Measurements from ENCODE around the gene PRR11.
A peak's percentile ranks its signal among the peaks of the same experiment; 100 is the strongest.
"Not testable (repeated sequence)": the region's sequence is repeated elsewhere in the genome, so short reads cannot be mapped to it uniquely, and the experiment has no call there.

PRR11 gene

DNA sequence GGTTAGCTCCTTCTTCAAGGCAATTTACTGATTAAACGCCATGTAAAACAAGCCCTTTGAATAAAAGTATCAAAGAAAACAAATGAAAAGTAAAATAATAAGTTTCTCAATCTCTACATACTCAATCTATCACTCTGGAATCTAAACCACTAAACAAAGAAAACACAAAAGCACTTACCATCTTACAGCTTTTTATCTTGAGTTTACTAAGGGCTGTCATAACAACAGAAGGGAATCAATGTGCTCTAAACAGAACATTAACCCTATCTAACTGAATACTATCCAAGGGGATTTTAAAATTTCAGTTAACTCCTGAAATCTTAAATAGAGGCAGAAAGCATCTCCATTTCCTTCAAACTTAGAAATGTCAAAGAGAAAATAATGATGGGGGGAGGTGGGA lies 4.0 kb upstream of the PRR11 start:
- no peak for DNase-seq (ENCODE audit: low read depth in 2 of 2)

DNA sequence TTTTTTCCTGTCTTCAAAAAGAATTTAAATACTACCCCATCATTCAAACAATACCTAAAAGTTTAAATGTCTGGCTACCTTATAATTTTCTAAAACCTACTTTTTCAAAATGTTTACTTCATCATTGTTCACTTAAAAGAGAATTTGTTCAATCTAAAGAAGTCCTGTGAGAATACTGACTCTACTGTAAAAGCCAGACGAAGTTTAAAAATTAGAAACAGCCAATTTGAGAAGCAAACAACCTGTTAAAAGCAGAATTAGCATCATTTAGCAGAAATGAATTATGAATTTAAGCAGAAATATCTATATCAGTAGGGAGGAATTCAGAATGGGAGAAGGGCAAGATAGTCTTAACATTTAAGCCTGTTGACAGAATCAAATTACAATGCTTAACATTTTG lies 2.6 kb upstream of the PRR11 start:
- no peak for DNase-seq (ENCODE audit: low read depth in 2 of 2)

GRCh38 chr17:59154292-59154720 lies 1.2 kb upstream of the PRR11 start:
- DNase-seq (ENCODE audit: low read depth in 2 of 2) = peak; percentile 6 to 29

- peak; percentile 85 to 93 for DNase-seq (ENCODE audit: low read depth in 2 of 2)
These were observed 666 bp upstream of the PRR11 start, which contains the start of gene SKA2 for GRCh38 chr17:59154721-59155438. Gene SKA2 (minus strand): TSS chr17:59155186. CDS start chr17:59155163, 23 bp downstream.

GRCh38 chr17:59160157-59161025 lies 4.8 kb downstream of the PRR11 start:
- no peak for DNase-seq (ENCODE audit: low read depth in 2 of 2)

DNA sequence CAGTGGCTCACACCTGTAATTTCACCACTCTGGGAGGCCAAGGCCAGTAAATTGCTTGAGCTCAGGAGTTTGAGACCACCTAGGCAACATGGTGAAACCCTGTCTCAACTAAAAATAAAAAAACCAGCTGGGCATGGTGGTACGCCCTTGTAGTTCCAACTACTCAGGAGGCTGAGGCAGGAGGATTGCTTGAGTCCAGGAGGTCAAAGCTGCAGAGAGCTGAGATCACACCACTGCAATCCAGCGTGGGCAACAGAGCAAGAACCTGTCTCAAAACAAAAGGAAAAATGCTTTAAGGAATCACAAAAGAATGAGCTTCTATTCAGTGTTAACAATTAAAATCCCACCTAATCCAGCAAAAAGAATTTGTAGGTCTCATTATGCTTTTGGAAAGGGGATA lies 5.9 kb downstream of the PRR11 start:
- no peak for DNase-seq (ENCODE audit: low read depth in 2 of 2)

DNA sequence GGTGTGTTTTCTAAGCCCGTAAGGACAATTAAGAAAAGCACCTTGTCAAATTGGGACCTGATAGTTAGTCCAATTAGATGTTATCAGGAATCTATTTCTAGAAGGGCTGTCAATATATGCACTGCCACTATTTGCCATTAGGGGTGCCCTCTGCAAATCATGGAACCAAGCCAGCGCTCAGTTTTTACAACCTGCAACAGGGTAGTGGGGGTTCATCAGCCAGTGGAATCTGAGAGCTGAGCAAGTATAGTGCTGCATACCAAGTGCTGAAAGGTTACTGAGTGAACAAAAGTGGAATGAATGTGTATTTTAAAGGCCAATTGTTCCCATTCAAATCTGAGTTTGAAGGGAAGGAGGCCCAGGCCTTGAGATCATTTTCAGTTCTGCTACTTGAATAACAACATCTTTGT lies 10.4 kb downstream of the PRR11 start:
- DNase-seq (ENCODE audit: low read depth in 2 of 2) = no peak

GRCh38 chr17:59167571-59168001 lies 12.0 kb downstream of the PRR11 start:
- DNase-seq (ENCODE audit: low read depth in 2 of 2) = no peak

DNA sequence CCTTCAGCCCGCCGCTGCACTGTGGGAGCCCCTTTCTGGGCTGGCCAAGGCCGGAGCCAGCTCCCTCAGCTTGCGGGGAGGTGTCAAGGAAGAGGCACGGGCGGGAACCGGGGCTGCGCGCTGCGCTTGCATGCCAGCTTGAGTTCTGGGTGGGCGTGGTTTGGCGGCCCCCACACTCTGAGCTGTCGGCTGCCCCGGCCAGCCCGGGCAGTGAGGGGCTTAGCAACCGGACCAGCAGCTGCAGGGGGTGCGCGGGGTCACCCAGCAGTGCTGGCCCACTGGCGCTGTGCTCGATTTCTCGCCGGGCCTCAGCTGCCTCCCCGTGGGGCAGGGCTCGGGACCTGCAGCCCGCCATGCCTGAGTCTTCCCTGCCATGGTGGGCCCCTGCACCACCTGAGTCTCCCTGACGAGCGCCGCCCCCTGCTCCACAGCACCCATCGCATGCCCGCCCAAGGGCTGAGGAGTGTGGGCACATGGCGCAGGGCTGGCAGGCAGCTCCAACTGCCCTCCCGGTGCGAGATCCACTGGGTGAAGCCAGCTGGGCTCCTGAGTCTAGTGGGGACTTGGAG lies 17.0 kb downstream of the PRR11 start:
- DNase-seq (ENCODE audit: low read depth in 2 of 2) = no peak

DNA sequence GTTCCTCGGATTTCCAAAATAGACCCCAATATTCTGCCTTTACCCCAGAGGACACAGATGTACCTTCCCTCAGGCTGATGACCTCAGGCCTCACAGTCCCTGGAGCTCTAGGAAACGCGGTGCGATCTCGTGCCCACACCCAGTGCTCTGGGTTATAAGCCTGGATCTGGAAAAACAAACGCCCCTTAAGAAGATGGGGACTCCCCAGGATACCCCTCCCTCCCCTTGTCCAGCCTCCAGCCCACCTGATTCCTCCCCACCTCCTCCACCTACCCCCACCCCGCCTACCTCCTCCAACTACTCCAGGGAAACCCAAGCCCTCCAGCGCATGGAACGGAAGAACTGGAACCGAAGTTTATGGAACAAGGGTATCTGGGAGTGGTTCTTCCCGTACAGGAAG lies 19.1 kb downstream of the PRR11 start:
- DNase-seq (ENCODE audit: low read depth in 2 of 2) = no peak

DNA sequence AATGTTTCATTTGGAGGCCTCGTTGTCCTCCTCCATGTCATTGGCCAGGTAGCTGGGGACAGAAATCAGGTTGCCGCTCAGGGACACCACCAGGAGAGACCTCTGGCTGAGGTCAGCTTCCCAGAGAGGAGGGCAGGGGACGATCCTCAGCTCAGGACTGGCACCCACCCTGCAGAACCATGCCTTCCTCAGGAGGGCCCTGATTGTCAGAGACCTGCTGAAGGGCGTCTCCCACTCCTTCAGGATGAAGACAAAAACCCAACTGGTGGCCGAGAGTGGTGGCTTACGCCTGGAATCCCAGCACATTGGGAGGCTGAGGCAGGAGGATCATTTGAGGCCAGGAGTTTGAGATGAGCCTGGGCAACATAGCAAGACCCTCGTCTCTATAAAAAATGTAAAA lies 19.5 kb downstream of the PRR11 start:
- no peak for DNase-seq (ENCODE audit: low read depth in 2 of 2)

DNA sequence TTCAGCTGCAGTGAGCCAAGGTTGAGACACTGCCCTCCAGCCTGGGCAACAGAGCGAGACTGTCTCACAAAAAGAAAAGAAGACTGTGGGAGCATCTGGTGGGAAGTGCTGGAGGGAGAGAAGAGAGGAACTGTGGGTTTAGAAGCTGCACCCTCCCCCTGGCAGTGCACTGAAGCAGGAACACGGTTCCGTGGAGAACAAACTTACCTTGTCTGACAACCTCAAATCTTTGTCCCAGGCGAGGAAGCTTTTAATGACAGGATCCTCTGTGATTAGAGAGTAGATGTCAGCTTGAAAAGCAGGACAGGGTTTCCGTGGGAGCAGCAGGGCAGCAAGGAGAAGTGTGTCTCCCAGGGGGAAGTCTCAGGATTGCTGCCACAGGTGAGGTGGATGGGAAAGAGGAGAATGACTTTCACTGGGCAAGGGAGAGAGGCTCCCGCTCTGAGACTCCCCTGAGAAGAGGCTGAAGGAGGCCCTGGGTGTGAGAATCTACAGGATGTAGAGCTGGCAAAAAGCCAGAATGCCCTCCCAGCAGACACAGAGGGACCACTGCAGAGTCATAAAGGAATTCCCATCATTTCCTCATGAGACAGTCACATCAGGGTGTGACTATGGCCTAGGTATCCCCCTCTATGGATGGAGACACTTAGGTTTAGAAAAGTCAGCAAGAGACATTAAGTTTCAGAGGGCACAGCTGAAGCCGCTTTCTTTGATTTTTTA lies 22.9 kb downstream of the PRR11 start:
- DNase-seq (ENCODE audit: low read depth in 2 of 2) = no peak

DNA sequence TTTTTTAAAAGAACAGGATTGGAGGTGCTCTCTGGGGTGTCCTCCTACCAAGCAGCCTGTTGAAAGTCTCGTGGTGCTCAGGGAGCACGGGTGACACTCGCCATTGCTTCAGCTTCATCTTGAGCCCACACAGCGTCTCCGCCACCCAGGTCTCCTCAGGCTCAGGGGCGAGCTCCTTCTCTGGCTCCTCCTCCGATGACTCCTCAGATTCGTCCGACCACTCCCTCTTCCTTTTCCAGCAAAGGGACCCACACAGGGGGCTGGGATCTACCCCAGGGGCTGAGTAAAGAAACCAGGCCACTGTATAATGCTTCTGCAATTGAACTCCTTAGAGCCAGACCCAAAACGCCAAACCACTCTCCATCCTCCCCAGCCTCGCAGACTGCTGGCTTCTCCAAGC lies 24.1 kb downstream of the PRR11 start:
- DNase-seq (ENCODE audit: low read depth in 2 of 2) = not testable (repeated sequence)

DNA sequence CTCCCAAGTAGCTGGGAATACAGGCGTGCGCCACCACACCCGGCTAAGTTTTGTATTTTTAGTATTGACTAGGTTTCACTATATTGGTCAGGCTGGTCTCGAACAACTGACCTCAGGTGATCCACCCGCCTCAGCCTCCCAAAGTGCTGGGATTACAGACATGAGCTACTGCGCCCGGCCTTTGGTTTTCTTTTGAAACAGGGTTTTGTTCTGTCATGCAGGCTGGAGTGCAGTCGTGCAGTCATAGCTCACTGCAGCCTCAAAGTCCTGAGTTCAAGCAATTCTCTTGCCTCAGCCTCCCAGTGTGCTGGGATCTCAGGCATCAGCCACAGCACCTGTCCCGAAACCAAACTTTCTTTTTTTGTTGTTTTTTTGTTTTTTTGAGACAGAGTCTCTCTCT lies 25.1 kb downstream of the PRR11 start:
- DNase-seq (ENCODE audit: low read depth in 2 of 2) = no peak

- no peak for DNase-seq (ENCODE audit: low read depth in 2 of 2)
These were observed 25.9 kb downstream of the PRR11 start for GRCh38 chr17:59181481-59181880.

GRCh38 chr17:59185997-59186396 lies 30.5 kb downstream of the PRR11 start:
- no peak for DNase-seq (ENCODE audit: low read depth in 2 of 2)

GRCh38 chr17:59186850-59187249 lies 31.3 kb downstream of the PRR11 start:
- no peak for DNase-seq (ENCODE audit: low read depth in 2 of 2)

DNA sequence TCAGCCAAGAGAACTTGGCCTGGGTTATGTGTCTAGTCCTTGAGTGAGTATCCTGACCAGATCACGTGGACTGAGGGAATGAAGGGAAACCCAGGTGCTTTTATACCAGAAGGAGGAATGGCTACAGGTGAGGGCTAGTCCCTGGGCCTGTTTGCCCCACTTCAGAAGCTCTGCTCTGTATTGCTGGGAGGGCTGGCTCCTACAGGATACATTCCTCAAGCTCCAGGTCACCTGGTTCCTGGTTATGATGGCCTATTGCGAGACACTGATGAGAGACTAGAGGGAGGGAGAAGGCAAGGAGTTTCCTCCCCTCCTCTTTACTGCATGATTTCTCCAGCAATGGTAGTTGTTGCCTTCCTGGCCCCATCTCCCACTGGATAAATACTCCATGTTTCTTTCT lies 35.3 kb downstream of the PRR11 start:
- no peak for DNase-seq (ENCODE audit: low read depth in 2 of 2)

DNA sequence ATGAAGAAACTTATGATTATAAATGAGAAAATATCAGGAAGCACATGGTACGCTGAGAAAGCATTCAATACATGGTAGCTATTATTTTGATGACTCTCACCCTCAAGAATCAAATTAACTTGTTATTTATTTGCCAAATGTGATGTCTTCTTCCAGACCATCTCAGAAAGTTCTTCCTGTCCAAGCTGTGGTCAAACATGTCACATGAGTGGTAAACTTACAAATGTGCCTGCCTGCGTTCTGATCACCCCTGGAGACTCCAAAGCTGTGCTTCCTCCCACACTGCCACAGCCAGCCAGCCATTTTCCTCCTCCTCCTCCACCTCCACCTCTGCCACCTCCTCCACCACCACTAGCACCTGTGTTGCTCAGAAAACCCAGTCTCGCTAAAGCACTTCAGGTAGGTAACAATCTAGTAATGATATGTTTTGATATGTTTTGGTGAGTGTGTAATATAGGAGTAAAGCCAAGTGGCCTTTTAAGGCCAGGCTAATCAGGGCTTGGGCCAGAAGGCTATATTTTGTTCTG lies 37.9 kb downstream of the PRR11 start:
- no peak for DNase-seq (ENCODE audit: low read depth in 2 of 2)

DNA sequence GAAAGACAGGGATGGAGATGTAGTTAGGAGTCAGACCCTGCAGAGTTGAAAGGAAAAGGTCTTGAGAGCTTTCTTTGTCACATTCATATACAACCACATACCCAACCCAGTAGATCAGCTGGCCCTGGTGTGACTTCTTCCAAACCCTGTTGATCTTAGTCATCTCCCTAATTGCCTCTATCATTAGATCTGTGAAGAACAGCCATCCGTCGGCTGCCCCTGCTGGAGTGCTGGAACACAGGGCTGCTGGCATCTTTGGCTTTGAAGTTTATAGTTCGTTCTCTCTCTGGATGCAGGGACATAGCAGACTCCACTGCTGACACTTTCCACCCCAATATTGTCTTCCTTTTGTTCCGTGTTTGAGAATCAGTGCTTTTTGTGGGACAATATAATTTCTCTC lies 43.9 kb downstream of the PRR11 start:
- DNase-seq (ENCODE audit: low read depth in 2 of 2) = no peak

DNA sequence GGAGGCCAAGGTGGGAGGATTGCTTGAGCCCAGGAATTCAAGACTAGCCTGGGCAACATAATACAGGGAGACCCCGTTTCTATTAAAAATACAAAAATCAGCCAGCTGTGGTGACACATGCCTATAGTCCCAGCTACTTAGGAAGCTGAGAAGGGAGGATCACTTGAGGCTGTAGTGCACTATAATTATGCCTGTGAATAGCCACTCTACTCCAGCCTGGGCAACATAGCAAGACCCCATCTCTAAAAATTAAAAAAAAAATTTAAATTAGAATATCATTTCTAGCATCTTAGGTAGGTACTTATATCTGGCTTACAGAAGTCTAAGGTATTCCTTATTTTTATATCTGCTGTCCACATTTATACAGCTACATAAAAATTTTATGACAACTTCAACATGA lies 46.8 kb downstream of the PRR11 start:
- no peak for DNase-seq (ENCODE audit: low read depth in 2 of 2)

DNA sequence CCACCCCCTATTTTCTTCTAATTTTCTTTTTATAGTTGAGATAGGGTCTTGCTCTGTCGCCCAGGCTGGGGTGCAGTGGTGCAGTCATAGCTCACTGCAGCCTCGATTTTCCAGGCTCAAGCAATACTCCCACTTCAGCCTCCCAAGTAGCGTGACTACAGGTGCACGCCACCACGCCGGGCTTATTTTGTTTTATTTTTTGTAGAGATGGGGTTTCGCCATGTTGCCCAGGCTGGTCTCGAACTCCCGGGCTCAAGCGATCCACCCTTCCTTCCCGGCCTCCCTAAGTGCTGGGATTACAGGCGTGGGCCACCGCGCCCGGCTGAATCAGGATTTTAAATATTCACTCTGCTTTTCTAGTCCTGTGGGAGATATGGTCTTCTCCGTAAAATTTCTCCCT lies 63.8 kb downstream of the PRR11 start:
- DNase-seq (ENCODE audit: low read depth in 2 of 2) = no peak
